ENCODE results near the gene CALCOCO1. TPM values are rescaled to one million over a fixed set of nuclear protein-coding genes. Genes with fewer than 3 reads are reported as not detected.
A peak's percentile ranks its signal among the peaks of the same experiment; 100 is the strongest.

Gene CALCOCO1
- total RNA-seq, 1 donor from 2014 or later = 25.3 TPM

- H3F3A ChIP-seq (ENCODE audit: low read depth) = peaks cover 14% of the 10 kb centered on the region
- peaks cover 20% of the 10 kb centered on the region for H3K27me3 Mint-ChIP-seq (ENCODE audit: insufficient read depth, low read depth)
These were observed 32.0 kb upstream of the CALCOCO1 start for GRCh38 chr12:53759261-53759660.

GRCh38 chr12:53758730-53759103 is 31.5 kb upstream of the CALCOCO1 start:
- Histone ChIP-seq H3K4me2 (no peak overlapping the region), H3K4me3 (no peak overlapping the region), H3K27ac (no peak overlapping the region), H2AFZ (replicated peaks) (peak overlapping the region; percentile 26), H3K9ac (no peak overlapping the region), H3K79me2 (ENCODE audit: low read depth) (no peaks in the 10 kb centered on the region), H3K27me3 (peaks cover 93% of the 10 kb centered on the region), H4K20me1 (ENCODE audit: low read depth) (no peaks in the 10 kb centered on the region), H3K4me1 (peaks cover 49% of the 10 kb centered on the region), H3K9me3 (ENCODE audit: low read depth) (no peaks in the 10 kb centered on the region), H3K36me3 (no peaks in the 10 kb centered on the region), H3F3A (ENCODE audit: low read depth) (peaks cover 14% of the 10 kb centered on the region)
- TF ChIP-seq EZH2phosphoT487 (IDR thresholded peaks at IDR 0.05) (no peak), CTCF (IDR thresholded peaks at IDR 0.05) (no peak), EZH2 (IDR thresholded peaks at IDR 0.05) (no peak)
- no peaks in the 10 kb centered on the region for H3K36me3 Mint-ChIP-seq
- peak overlapping the region; percentile 31 for H3K27ac Mint-ChIP-seq
- H3K27me3 Mint-ChIP-seq (ENCODE audit: insufficient read depth, low read depth) = peaks cover 19% of the 10 kb centered on the region
- H3K4me1 Mint-ChIP-seq = peaks cover 36% of the 10 kb centered on the region
- DNase-seq (ENCODE audit: low spot score) = no peak
- no peaks in the 10 kb centered on the region for H3K9me3 Mint-ChIP-seq
- H3K4me3 Mint-ChIP-seq = peak overlapping the region; percentile 5

More at GRCh38 chr12:53759261-53759660, 32.0 kb upstream of the CALCOCO1 start:
- no peak for DNase-seq (ENCODE audit: low spot score)
- Histone ChIP-seq H3K9me3 (ENCODE audit: low read depth) (no peaks in the 10 kb centered on the region), H3K79me2 (ENCODE audit: low read depth) (no peaks in the 10 kb centered on the region), H3K27me3 (peaks cover 93% of the 10 kb centered on the region), H3K4me2 (no peak overlapping the region), H2AFZ (replicated peaks) (no peak overlapping the region), H3K27ac (no peak overlapping the region), H4K20me1 (ENCODE audit: low read depth) (no peaks in the 10 kb centered on the region), H3K9ac (no peak overlapping the region), H3K4me1 (peaks cover 49% of the 10 kb centered on the region), H3K4me3 (no peak overlapping the region), H3K36me3 (no peaks in the 10 kb centered on the region)
- Mint-ChIP-seq H3K9me3 (no peaks in the 10 kb centered on the region), H3K4me1 (peaks cover 36% of the 10 kb centered on the region), H3K36me3 (no peaks in the 10 kb centered on the region), H3K4me3 (no peak overlapping the region), H3K27ac (peak overlapping the region; percentile 48)
- TF ChIP-seq CTCF (IDR thresholded peaks at IDR 0.05) (no peak), EZH2phosphoT487 (IDR thresholded peaks at IDR 0.05) (no peak), EZH2 (IDR thresholded peaks at IDR 0.05) (no peak)

DNA sequence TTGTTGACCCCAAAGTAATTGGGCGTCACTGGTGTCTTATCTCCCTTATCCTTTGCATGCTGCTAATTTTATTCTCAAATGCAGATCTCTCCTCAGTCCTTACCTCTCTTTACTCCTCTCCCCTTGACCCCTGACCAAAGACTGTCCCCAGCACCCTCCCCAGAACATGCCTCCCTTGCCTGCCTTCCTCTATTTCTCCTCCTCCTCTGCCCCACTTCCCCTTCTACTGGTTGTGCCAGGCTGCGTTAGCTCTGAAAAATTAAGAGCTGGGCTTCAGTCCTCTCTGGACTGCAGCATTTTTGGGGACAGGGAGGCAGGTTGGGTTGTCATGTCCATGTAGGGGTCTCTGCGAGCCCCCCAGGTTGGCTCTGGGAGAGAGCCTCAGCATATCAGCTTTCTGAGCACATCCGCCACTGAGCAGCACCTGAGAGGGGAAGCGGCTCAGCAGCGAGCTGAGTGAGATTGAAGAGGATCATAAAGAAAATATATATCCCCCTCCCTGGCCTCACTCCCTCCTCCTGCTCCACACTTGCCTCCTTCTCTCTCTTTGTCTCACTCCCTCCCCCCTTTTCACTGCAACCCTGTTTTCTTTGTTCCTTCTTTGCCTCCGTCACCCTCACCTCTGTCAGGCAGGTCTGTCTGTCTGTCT is 31.0 kb upstream of the CALCOCO1 start:
- Mint-ChIP-seq H3K9me3 (no peaks in the 10 kb centered on the region), H3K36me3 (no peaks in the 10 kb centered on the region), H3K4me1 (peaks cover 36% of the 10 kb centered on the region), H3K4me3 (peak overlapping the region; percentile 17), H3K27me3 (ENCODE audit: insufficient read depth, low read depth) (peaks cover 14% of the 10 kb centered on the region), H3K27ac (peak overlapping the region; percentile 31)
- peaks cover 93% of the 10 kb centered on the region for H3K27me3 ChIP-seq
- no peaks in the 10 kb centered on the region for H4K20me1 ChIP-seq (ENCODE audit: low read depth)
- H2AFZ ChIP-seq (replicated peaks) = peak overlapping the region; percentile 26
- no peak for DNase-seq (ENCODE audit: low spot score)
- H3K79me2 ChIP-seq (ENCODE audit: low read depth) = no peaks in the 10 kb centered on the region
- peaks cover 14% of the 10 kb centered on the region for H3F3A ChIP-seq (ENCODE audit: low read depth)
- H3K36me3 ChIP-seq = no peaks in the 10 kb centered on the region
- H3K9me3 ChIP-seq (ENCODE audit: low read depth) = no peaks in the 10 kb centered on the region
- no peak overlapping the region for H3K4me3 ChIP-seq
- H3K9ac ChIP-seq = no peak overlapping the region
- no peak overlapping the region for H3K4me2 ChIP-seq
- TF ChIP-seq EZH2phosphoT487 (IDR thresholded peaks at IDR 0.05) = no peak
- no peak for TF ChIP-seq CTCF (IDR thresholded peaks at IDR 0.05)
- no peak for TF ChIP-seq EZH2 (IDR thresholded peaks at IDR 0.05)
- peaks cover 50% of the 10 kb centered on the region for H3K4me1 ChIP-seq
- H3K27ac ChIP-seq = no peak overlapping the region
